IMR-90 (cell line): ENCODE data around the gene METTL1. TPM values are rescaled to one million over a fixed set of nuclear protein-coding genes. Genes with fewer than 3 reads are reported as not detected.

Experiments used
- microRNA-seq, 2 experiments: library from miRNA; stranded (forward) in 1 of 2; unstranded in 1 of 2; fragments of 10-50 nt in 1 of 2; fragments of <30 nt in 1 of 2; gene quantifications in 1 of 2; microRNA quantifications in 1 of 2; one replicate each; pipeline versions ENCODE3 to v1.1.0; 2013 to 2020; ENCODE audit not compliant: insufficient read depth in 1 of 2, insufficient read length in 1 of 2, unreplicated experiment in 1 of 2
- polyA plus RNA-seq, 3 experiments: library from polyadenylated mRNA; depleted of rRNA; stranded (reverse); fragments of >200 nt; gene quantifications; 2 replicates each; pipeline ENCODE4 v1.2.3, GENCODE V29; 2012; ENCODE audit warnings: low replicate concordance in 1 of 3
- small RNA-seq, 5 experiments: library from RNA; depleted of rRNA; stranded (forward); fragments of <200 nt; gene quantifications; one replicate each; pipeline ENCODE3, GENCODE V24; 2012
- total RNA-seq: library from RNA; depleted of rRNA; stranded (reverse); fragments of >200 nt; gene quantifications from 2 replicates; pipeline ENCODE4 v1.2.3, GENCODE V29; 2012; rRNA removed

Gene METTL1
- total and polyA plus RNA-seq, 2 of the 4 experiments (the other 2 are of a cell fraction), result 12.4 to 27.5 TPM

Small RNA genes within 50 kb of the gene (microRNA-seq; reads per million reads assigned to microRNA genes)
- not detected for gene MIR6759 (ENCODE audit: unreplicated experiment)
- not detected for gene RNU6-1083P (ENCODE audit: insufficient read depth, insufficient read length)

Small RNA genes within 50 kb of the gene (small RNA-seq; reads per million reads assigned to genes)
- 0 reads per million in 5 experiments for gene RNU6-1083P

Other genes with a start within 250 kb of the METTL1 start
- gene MBD6, start 249.3 kb downstream of the METTL1 start, total RNA-seq, result 0.90 and 1.4 TPM in 2 replicates
- 7.9 and 9.3 TPM in 2 replicates for gene MBD6, start 249.3 kb downstream of the METTL1 start, polyA plus RNA-seq (2012; rRNA removed)
- gene DCTN2, start 224.9 kb downstream of the METTL1 start, total RNA-seq, result 114 and 125 TPM in 2 replicates
- gene DCTN2, start 224.9 kb downstream of the METTL1 start, polyA plus RNA-seq (2012; rRNA removed), result 107 and 130 TPM in 2 replicates
- under 0.01 and 0.18 TPM in 2 replicates for gene KIF5A, start 222.1 kb downstream of the METTL1 start, total RNA-seq
- 0.09 and 0.15 TPM in 2 replicates for gene KIF5A, start 222.1 kb downstream of the METTL1 start, polyA plus RNA-seq (2012; rRNA removed)
- 12.5 and 14.4 TPM in 2 replicates for gene PIP4K2C, start 180.9 kb downstream of the METTL1 start, total RNA-seq
- gene PIP4K2C, start 180.9 kb downstream of the METTL1 start, polyA plus RNA-seq (2012; rRNA removed), result 20.0 and 23.1 TPM in 2 replicates
- 2.8 and 2.9 TPM in 2 replicates for gene DTX3, start 167.3 kb downstream of the METTL1 start, total RNA-seq
- 13.1 and 14.6 TPM in 2 replicates for gene DTX3, start 167.3 kb downstream of the METTL1 start, polyA plus RNA-seq (2012; rRNA removed)
- 6.3 and 7.8 TPM in 2 replicates for gene ARHGEF25, start 160.7 kb downstream of the METTL1 start, total RNA-seq
- 17.1 and 17.9 TPM in 2 replicates for gene ARHGEF25, start 160.7 kb downstream of the METTL1 start, polyA plus RNA-seq (2012; rRNA removed)
- gene B4GALNT1, start 138.9 kb downstream of the METTL1 start, total RNA-seq, result 0.18 and 0.28 TPM in 2 replicates
- gene B4GALNT1, start 138.9 kb downstream of the METTL1 start, polyA plus RNA-seq (2012; rRNA removed), result 0.62 and 0.66 TPM in 2 replicates
- 159 and 182 TPM in 2 replicates for gene OS9, start 78.0 kb downstream of the METTL1 start, total RNA-seq
- gene OS9, start 78.0 kb downstream of the METTL1 start, polyA plus RNA-seq (2012; rRNA removed), result 188 and 272 TPM in 2 replicates
- 0.18 and 0.28 TPM in 2 replicates for gene AGAP2, start 33.4 kb downstream of the METTL1 start, total RNA-seq
- gene AGAP2, start 33.4 kb downstream of the METTL1 start, polyA plus RNA-seq (2012; rRNA removed), result 0.03 and 0.07 TPM in 2 replicates
- gene TSPAN31, start 27.1 kb downstream of the METTL1 start, total RNA-seq, result 51.1 and 71.2 TPM in 2 replicates
- 9.9 and 12.3 TPM in 2 replicates for gene TSPAN31, start 27.1 kb downstream of the METTL1 start, polyA plus RNA-seq (2012; rRNA removed)
- gene CDK4, start 19.8 kb downstream of the METTL1 start, total RNA-seq, result 239 and 297 TPM in 2 replicates
- gene CDK4, start 19.8 kb downstream of the METTL1 start, polyA plus RNA-seq (2012; rRNA removed), result 252 and 261 TPM in 2 replicates
- 1.1 TPM in 2 replicates for gene MARCHF9, start 17.0 kb downstream of the METTL1 start, total RNA-seq
- gene MARCHF9, start 17.0 kb downstream of the METTL1 start, polyA plus RNA-seq (2012; rRNA removed), result 4.7 and 5.4 TPM in 2 replicates
- gene CYP27B1, start 5.0 kb downstream of the METTL1 start, total RNA-seq, result 0.36 and 0.56 TPM in 2 replicates
- gene CYP27B1, start 5.0 kb downstream of the METTL1 start, polyA plus RNA-seq (2012; rRNA removed), result 0.80 and 1.3 TPM in 2 replicates
- gene EEF1AKMT3, start 509 bp upstream of the METTL1 start, total RNA-seq, result 3.2 and 3.6 TPM in 2 replicates
- 7.6 and 8.1 TPM in 2 replicates for gene EEF1AKMT3, start 509 bp upstream of the METTL1 start, polyA plus RNA-seq (2012; rRNA removed)
- gene TSFM, start 10.7 kb upstream of the METTL1 start, total RNA-seq, result 10.8 and 11.5 TPM in 2 replicates
- 14.0 and 16.3 TPM in 2 replicates for gene TSFM, start 10.7 kb upstream of the METTL1 start, polyA plus RNA-seq (2012; rRNA removed)
- gene AVIL, start 46.6 kb upstream of the METTL1 start, total RNA-seq, result 1.1 and 1.3 TPM in 2 replicates
- 2.1 and 2.5 TPM in 2 replicates for gene AVIL, start 46.6 kb upstream of the METTL1 start, polyA plus RNA-seq (2012; rRNA removed)
- gene CTDSP2, start 74.6 kb upstream of the METTL1 start, total RNA-seq, result 79.4 and 114 TPM in 2 replicates
- 150 and 156 TPM in 2 replicates for gene CTDSP2, start 74.6 kb upstream of the METTL1 start, polyA plus RNA-seq (2012; rRNA removed)
- 7.2 TPM in 2 replicates for gene ATP23, start 169.5 kb upstream of the METTL1 start, total RNA-seq
- 5.4 and 6.4 TPM in 2 replicates for gene ATP23, start 169.5 kb upstream of the METTL1 start, polyA plus RNA-seq (2012; rRNA removed)